Astrocyte (in vitro differentiated cells and primary cell): ENCODE data around the gene SEC31A. TPM values are rescaled to one million over a fixed set of nuclear protein-coding genes. Genes with fewer than 3 reads are reported as not detected.

ENCODE experiments used
- DNase-seq: peaks from one replicate; pipeline ENCODE4 v3.0.0-alpha.2; 2010; ENCODE audit warnings: low read depth
- FAIRE-seq: peaks from 2 replicates; lab custom pipeline; 2011; peaks lifted over from hg19 to GRCh38; lab: Jason Lieb, UNC
- H2AFZ ChIP-seq: 2 replicates; pipeline ENCODE4 v1.6.0; 2012; ENCODE audit warnings: low read depth, low read length, inconsistent platforms
- H3K27ac ChIP-seq: 2 replicates; pipeline ENCODE4 v1.5.1; 2011; ENCODE audit warnings: low read depth, low read length, inconsistent platforms
- H3K27me3 ChIP-seq: 2 replicates; pipeline ENCODE4 v1.6.0; 2011; ENCODE audit warnings: low read length, inconsistent platforms; ENCODE audit not compliant: insufficient read depth
- H3K36me3 ChIP-seq: 2 replicates; pipeline ENCODE4 v1.5.1; 2011; ENCODE audit warnings: low read length, inconsistent platforms; ENCODE audit not compliant: insufficient read depth
- H3K4me1 ChIP-seq: 2 replicates; pipeline ENCODE4 v1.5.1; 2011; ENCODE audit warnings: low read length, inconsistent platforms; ENCODE audit not compliant: insufficient read depth
- H3K4me2 ChIP-seq: 2 replicates; pipeline ENCODE4 v1.6.0; 2012; ENCODE audit warnings: low read length, inconsistent platforms
- H3K4me3 ChIP-seq: 2 replicates; pipeline ENCODE4 v1.5.1; 2011; ENCODE audit warnings: low read depth, mild to moderate bottlenecking, low read length, inconsistent platforms; ENCODE audit not compliant: insufficient read depth
- H3K79me2 ChIP-seq: 2 replicates; pipeline ENCODE4 v1.6.0; 2012; ENCODE audit warnings: mild to moderate bottlenecking, low read length, inconsistent platforms; ENCODE audit not compliant: insufficient read depth
- H3K9ac ChIP-seq: 2 replicates; pipeline ENCODE4 v1.6.0; 2012; ENCODE audit warnings: mild to moderate bottlenecking, low read length, inconsistent platforms
- H3K9me3 ChIP-seq: 2 replicates; pipeline ENCODE4 v1.5.1; 2012; ENCODE audit warnings: low read depth, mild to moderate bottlenecking, low read length, inconsistent platforms; ENCODE audit not compliant: insufficient read depth
- H4K20me1 ChIP-seq: 2 replicates; pipeline ENCODE4 v1.6.0; 2012; ENCODE audit warnings: low read length, inconsistent platforms; ENCODE audit not compliant: insufficient read depth
- H3K27ac Mint-ChIP-seq: one replicate; pipeline ENCODE4 v1.8.0; 2021; ENCODE audit warnings: mild to moderate bottlenecking, mixed read lengths; ENCODE audit not compliant: unreplicated experiment
- H3K27me3 Mint-ChIP-seq: one replicate; pipeline ENCODE4 v1.8.0; 2021; ENCODE audit warnings: low read depth, mixed read lengths; ENCODE audit not compliant: unreplicated experiment
- H3K36me3 Mint-ChIP-seq: one replicate; pipeline ENCODE4 v1.8.0; 2021; ENCODE audit warnings: low read depth, mixed read lengths; ENCODE audit not compliant: unreplicated experiment
- H3K4me1 Mint-ChIP-seq: one replicate; pipeline ENCODE4 v1.8.0; 2021; ENCODE audit warnings: low read depth, mixed read lengths; ENCODE audit not compliant: unreplicated experiment
- H3K4me3 Mint-ChIP-seq: one replicate; pipeline ENCODE4 v1.8.0; 2021; ENCODE audit warnings: mild to moderate bottlenecking, moderate library complexity, mixed read lengths; ENCODE audit not compliant: unreplicated experiment
- H3K9me3 Mint-ChIP-seq: one replicate; pipeline ENCODE4 v1.8.0; 2021; ENCODE audit warnings: mild to moderate bottlenecking, mixed read lengths; ENCODE audit not compliant: unreplicated experiment
- CTCF ChIP-seq: IDR thresholded peaks from 2 replicates; pipeline ENCODE4 v1.5.1; 2011; ENCODE audit warnings: low read depth, mild to moderate bottlenecking, inconsistent platforms, low read length, moderate library complexity; ENCODE audit not compliant: insufficient read depth
- EZH2 ChIP-seq: IDR thresholded peaks from 2 replicates; pipeline ENCODE4 v1.6.1; 2012; ENCODE audit warnings: mild to moderate bottlenecking, low read length, inconsistent platforms; ENCODE audit not compliant: insufficient read depth
- total RNA-seq: library from RNA; stranded (reverse); gene quantifications from 2 replicates; pipeline ENCODE4 v1.2.1, GENCODE V29; 2021

The SEC31A gene
- total RNA-seq, 1 donor from 2014 or later, result 471 TPM

DNA sequence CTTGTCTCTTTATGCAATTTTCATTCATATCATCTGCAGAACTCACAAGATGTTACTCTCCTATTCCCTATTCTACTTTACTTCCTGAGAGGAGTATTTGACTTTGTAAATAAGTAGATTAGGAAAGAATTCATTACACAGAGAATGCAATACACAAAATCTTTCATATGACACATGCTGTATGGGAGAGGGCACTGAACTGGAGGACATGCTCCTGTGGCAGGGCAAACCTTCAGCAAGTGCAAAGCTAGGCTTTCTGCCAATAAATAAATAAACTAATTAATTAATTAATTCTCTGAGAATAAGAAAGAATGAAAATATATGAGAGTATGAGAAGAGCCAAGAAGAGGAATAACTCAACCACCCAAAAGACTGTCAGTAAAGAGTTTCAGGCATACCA lies 43.5 kb upstream of the SEC31A start:
- Mint-ChIP-seq H3K27me3 (no peaks in the 10 kb centered on the region), H3K4me3 (no peak overlapping the region), H3K27ac (no peak overlapping the region), H3K4me1 (no peaks in the 10 kb centered on the region), H3K9me3 (no peaks in the 10 kb centered on the region), H3K36me3 (peaks cover under 1% of the 10 kb centered on the region)
- H3K27ac ChIP-seq, result no peak overlapping the region
- H3K27me3 ChIP-seq, result no peaks in the 10 kb centered on the region
- H3K4me1 ChIP-seq, result no peaks in the 10 kb centered on the region
- FAIRE-seq (no peak), DNase-seq (no peak)
- TF ChIP-seq CTCF (no peak), EZH2 (no peak)
- H3K79me2 ChIP-seq, result no peaks in the 10 kb centered on the region
- no peak overlapping the region for H2AFZ ChIP-seq
- no peak overlapping the region for H3K9ac ChIP-seq
- no peaks in the 10 kb centered on the region for H4K20me1 ChIP-seq
- no peak overlapping the region for H3K4me2 ChIP-seq
- H3K36me3 ChIP-seq, result peaks cover 16% of the 10 kb centered on the region
- H3K4me3 ChIP-seq, result no peak overlapping the region
- H3K9me3 ChIP-seq, result no peaks in the 10 kb centered on the region

DNA sequence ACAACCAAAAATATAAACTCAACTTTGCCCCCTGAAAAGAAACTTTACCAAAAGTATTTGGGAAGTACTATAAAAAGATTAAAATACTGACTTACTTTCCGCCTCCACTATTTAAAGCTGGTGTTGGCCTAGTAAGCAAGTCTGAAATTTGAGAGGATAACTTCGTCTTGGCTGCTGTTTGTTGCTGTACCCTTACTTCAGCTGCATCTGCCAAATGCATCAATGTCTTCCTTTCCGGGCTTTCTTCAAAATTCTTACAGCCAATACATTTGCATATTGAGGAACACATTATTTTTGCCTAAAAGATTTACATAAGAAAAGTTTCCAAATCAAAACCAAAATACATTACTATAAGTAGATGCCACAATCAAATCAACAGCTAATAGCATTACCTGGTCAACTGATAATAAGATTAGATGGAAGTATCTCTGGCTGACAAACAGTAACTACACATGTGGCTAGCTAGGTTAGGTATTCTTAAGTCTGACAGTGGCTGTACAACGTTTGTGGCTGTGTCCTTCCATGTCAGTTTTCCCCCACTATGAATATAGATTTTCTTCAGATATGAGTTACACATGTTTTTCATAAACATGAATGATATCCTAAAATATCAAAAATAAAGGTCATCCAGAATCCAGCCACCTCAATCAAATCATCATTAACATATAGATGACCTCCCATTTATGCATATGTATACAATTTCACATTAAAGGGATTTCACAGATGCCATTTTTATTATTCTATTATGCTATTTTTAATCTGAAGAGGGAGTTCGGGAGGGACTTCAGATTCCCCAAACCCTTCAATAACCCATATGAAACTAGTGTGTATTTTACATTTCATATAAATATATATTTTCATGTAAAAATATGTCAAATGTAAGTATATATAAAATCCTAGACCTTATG lies 40.1 kb upstream of the SEC31A start:
- no peaks in the 10 kb centered on the region for H3K36me3 Mint-ChIP-seq
- no peak overlapping the region for H3K4me3 ChIP-seq
- no peaks in the 10 kb centered on the region for H4K20me1 ChIP-seq
- H3K27ac ChIP-seq, result no peak overlapping the region
- DNase-seq (no peak), FAIRE-seq (no peak)
- no peak overlapping the region for H2AFZ ChIP-seq
- H3K27me3 Mint-ChIP-seq, result no peaks in the 10 kb centered on the region
- no peaks in the 10 kb centered on the region for H3K4me1 Mint-ChIP-seq
- H3K79me2 ChIP-seq, result no peaks in the 10 kb centered on the region
- H3K36me3 ChIP-seq, result peaks cover 18% of the 10 kb centered on the region
- no peak overlapping the region for H3K9ac ChIP-seq
- no peaks in the 10 kb centered on the region for H3K9me3 ChIP-seq
- H3K4me1 ChIP-seq, result no peaks in the 10 kb centered on the region
- H3K27me3 ChIP-seq, result no peaks in the 10 kb centered on the region
- no peak overlapping the region for H3K4me2 ChIP-seq
- H3K4me3 Mint-ChIP-seq, result no peak overlapping the region
- no peak for TF ChIP-seq CTCF
- H3K9me3 Mint-ChIP-seq, result no peaks in the 10 kb centered on the region
- H3K27ac Mint-ChIP-seq, result no peak overlapping the region

- no peaks in the 10 kb centered on the region for H3K4me1 ChIP-seq
- DNase-seq (no peak), FAIRE-seq (no peak)
- H3K9ac ChIP-seq, result no peak overlapping the region
- no peak overlapping the region for H3K27ac ChIP-seq
- no peaks in the 10 kb centered on the region for H3K27me3 ChIP-seq
- H3K4me2 ChIP-seq, result no peak overlapping the region
- H2AFZ ChIP-seq, result no peak overlapping the region
- no peaks in the 10 kb centered on the region for H3K9me3 ChIP-seq
- H4K20me1 ChIP-seq, result no peaks in the 10 kb centered on the region
- H3K4me3 ChIP-seq, result no peak overlapping the region
- Mint-ChIP-seq H3K27ac (no peak overlapping the region), H3K4me3 (no peak overlapping the region), H3K4me1 (peaks cover 2% of the 10 kb centered on the region), H3K27me3 (no peaks in the 10 kb centered on the region), H3K9me3 (no peaks in the 10 kb centered on the region), H3K36me3 (peaks cover 2% of the 10 kb centered on the region)
- TF ChIP-seq CTCF, result no peak
- TF ChIP-seq EZH2, result no peak
- H3K79me2 ChIP-seq, result no peaks in the 10 kb centered on the region
- no peaks in the 10 kb centered on the region for H3K36me3 ChIP-seq
Observed at GRCh38 chr4:82921795-82922194, 30.8 kb upstream of the SEC31A start.
